ENCODE measurements around the gene PERCC1.

- TF ChIP-seq, protein P1, sequence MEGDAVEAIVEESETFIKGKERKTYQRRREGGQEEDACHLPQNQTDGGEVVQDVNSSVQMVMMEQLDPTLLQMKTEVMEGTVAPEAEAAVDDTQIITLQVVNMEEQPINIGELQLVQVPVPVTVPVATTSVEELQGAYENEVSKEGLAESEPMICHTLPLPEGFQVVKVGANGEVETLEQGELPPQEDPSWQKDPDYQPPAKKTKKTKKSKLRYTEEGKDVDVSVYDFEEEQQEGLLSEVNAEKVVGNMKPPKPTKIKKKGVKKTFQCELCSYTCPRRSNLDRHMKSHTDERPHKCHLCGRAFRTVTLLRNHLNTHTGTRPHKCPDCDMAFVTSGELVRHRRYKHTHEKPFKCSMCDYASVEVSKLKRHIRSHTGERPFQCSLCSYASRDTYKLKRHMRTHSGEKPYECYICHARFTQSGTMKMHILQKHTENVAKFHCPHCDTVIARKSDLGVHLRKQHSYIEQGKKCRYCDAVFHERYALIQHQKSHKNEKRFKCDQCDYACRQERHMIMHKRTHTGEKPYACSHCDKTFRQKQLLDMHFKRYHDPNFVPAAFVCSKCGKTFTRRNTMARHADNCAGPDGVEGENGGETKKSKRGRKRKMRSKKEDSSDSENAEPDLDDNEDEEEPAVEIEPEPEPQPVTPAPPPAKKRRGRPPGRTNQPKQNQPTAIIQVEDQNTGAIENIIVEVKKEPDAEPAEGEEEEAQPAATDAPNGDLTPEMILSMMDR (conservative IDR thresholded peaks at IDR 0.05; ENCODE audit: low read depth, low read length) = no peak
- no peak for TF ChIP-seq EZH2 (IDR thresholded peaks at IDR 0.05; ENCODE audit: borderline replicate concordance, low read depth, low read length, poor library complexity, severe bottlenecking)
These were observed 21.7 kb downstream of the PERCC1 start for GRCh38 chr16:1452530-1452929.

Measured in A673 (cell line).